ENCODE data around the gene SIDT1.

- TF ChIP-seq, protein P1, sequence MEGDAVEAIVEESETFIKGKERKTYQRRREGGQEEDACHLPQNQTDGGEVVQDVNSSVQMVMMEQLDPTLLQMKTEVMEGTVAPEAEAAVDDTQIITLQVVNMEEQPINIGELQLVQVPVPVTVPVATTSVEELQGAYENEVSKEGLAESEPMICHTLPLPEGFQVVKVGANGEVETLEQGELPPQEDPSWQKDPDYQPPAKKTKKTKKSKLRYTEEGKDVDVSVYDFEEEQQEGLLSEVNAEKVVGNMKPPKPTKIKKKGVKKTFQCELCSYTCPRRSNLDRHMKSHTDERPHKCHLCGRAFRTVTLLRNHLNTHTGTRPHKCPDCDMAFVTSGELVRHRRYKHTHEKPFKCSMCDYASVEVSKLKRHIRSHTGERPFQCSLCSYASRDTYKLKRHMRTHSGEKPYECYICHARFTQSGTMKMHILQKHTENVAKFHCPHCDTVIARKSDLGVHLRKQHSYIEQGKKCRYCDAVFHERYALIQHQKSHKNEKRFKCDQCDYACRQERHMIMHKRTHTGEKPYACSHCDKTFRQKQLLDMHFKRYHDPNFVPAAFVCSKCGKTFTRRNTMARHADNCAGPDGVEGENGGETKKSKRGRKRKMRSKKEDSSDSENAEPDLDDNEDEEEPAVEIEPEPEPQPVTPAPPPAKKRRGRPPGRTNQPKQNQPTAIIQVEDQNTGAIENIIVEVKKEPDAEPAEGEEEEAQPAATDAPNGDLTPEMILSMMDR (IDR thresholded peaks at IDR 0.05; ENCODE audit: low read depth, low read length): no peak
- TF ChIP-seq EZH2phosphoT487 (IDR thresholded peaks at IDR 0.05; ENCODE audit: low read depth): no peak
These were observed 4.3 kb downstream of the SIDT1 start for GRCh38 chr3:113536627-113537101.
